Muscle of leg (tissue), 11 donors: ENCODE results near the gene MEN1. TPM values are rescaled to one million over a fixed set of nuclear protein-coding genes. Genes with fewer than 3 reads are reported as not detected.
"Not testable (repeated sequence)": the region's sequence is repeated elsewhere in the genome, so short reads cannot be mapped to it uniquely, and the experiment has no call there.

Experiments
- DNase-seq: peaks from one replicate; pipeline ENCODE4 v3.0.0; 2013
- H3K27ac ChIP-seq: one replicate; pipeline ENCODE4 v1.5.1; 2013; ENCODE audit warnings: mild to moderate bottlenecking, low read length, control low read depth
- H3K27me3 ChIP-seq: one replicate; pipeline ENCODE4 v1.6.1; 2013; ENCODE audit warnings: low read length; ENCODE audit not compliant: control insufficient read depth, insufficient read depth
- H3K36me3 ChIP-seq: one replicate; pipeline ENCODE4 v1.6.1; 2013; ENCODE audit warnings: low read length; ENCODE audit not compliant: control insufficient read depth, insufficient read depth
- H3K4me1 ChIP-seq: one replicate; pipeline ENCODE4 v1.6.1; 2013; ENCODE audit warnings: low read length; ENCODE audit not compliant: control insufficient read depth, insufficient read depth
- H3K4me3 ChIP-seq: one replicate; pipeline ENCODE4 v1.5.1; 2013; ENCODE audit warnings: low read length, control low read depth
- H3K9me3 ChIP-seq: replicated peaks from 2 replicates; pipeline ENCODE4 v1.6.1; 2013; ENCODE audit warnings: low read depth, low read length; ENCODE audit not compliant: control insufficient read depth
- WGBS: methylation state at CpG from one replicate; pipeline ENCODE4 v1.1.5; 2013; ENCODE audit warnings: missing lambda C conversion rate; ENCODE audit not compliant: insufficient coverage; 5-methylcytosine and 5-hydroxymethylcytosine counted together
- polyA plus RNA-seq, 8 donors: library from polyadenylated mRNA; unstranded; fragments of 120-200 nt; gene quantifications; one replicate each; pipeline versions ENCODE4 v1.2.1 to v1.2.3, GENCODE V29; 2013; ENCODE audit warnings: inconsistent platforms in 1 of 8, low replicate concordance in 1 of 8; ENCODE audit not compliant: insufficient read length in 8 of 8, insufficient read depth in 1 of 8
- total RNA-seq: library from RNA; stranded (reverse); fragments of 120-200 nt; gene quantifications from one replicate; pipeline ENCODE4 v1.2.4, GENCODE V29; 2013

MEN1 gene
- total and polyA plus RNA-seq, 9 donors: 7.5 to 28.1 (median 22.1) TPM

GRCh38 chr11:64831411-64831891 lies 21.1 kb upstream of the MEN1 start:
- H3K36me3 ChIP-seq: no peaks in the 10 kb centered on the region
- no peaks in the 10 kb centered on the region for H3K27me3 ChIP-seq
- no peaks in the 10 kb centered on the region for H3K9me3 ChIP-seq
- no peak for DNase-seq
- no peak overlapping the region for H3K4me3 ChIP-seq
- 74% methylated on average over 22 of the region's 24 CpGs for WGBS
- H3K4me1 ChIP-seq: peaks cover 5% of the 10 kb centered on the region
- H3K27ac ChIP-seq: no peak overlapping the region

GRCh38 chr11:64829536-64830251 lies 19.3 kb upstream of the MEN1 start:
- no peak overlapping the region for H3K4me3 ChIP-seq
- DNase-seq: no peak
- H3K27ac ChIP-seq: no peak overlapping the region
- H3K27me3 ChIP-seq: no peaks in the 10 kb centered on the region
- peaks cover 5% of the 10 kb centered on the region for H3K4me1 ChIP-seq
- H3K36me3 ChIP-seq: no peaks in the 10 kb centered on the region
- H3K9me3 ChIP-seq: no peaks in the 10 kb centered on the region
- 85% methylated on average over 36 of the region's 43 CpGs for WGBS

DNA sequence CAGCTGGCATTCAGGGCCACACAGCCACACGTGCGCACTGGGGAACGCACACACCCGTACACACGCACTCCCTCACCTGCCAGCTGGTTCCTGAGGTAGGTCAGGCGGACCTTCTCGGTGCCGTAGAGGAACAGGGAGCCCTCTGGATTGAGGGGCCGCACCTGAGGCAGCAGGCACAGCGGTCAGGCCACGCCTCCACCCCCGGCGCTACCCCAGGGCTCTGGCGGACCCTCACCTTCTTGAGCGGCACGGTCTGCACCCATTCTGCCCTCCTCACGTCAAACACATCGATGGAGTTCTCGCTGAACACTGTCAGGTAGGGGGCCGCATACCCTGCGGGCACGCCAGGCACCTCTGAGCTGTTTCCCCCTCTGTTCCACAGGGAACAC lies 17.1 kb upstream of the MEN1 start:
- H3K4me1 ChIP-seq: peaks cover 5% of the 10 kb centered on the region
- WGBS: 86% methylated on average over 17 of the region's 22 CpGs
- H3K27me3 ChIP-seq: no peaks in the 10 kb centered on the region
- no peak overlapping the region for H3K27ac ChIP-seq
- no peak overlapping the region for H3K4me3 ChIP-seq
- no peaks in the 10 kb centered on the region for H3K9me3 ChIP-seq
- H3K36me3 ChIP-seq: no peaks in the 10 kb centered on the region
- DNase-seq: no peak

GRCh38 chr11:64826578-64827450 lies 16.5 kb upstream of the MEN1 start:
- Histone ChIP-seq H3K36me3 (no peaks in the 10 kb centered on the region), H3K27me3 (no peaks in the 10 kb centered on the region), H3K27ac (no peak overlapping the region), H3K9me3 (no peaks in the 10 kb centered on the region), H3K4me1 (peaks cover 5% of the 10 kb centered on the region), H3K4me3 (no peak overlapping the region)
- no peak for DNase-seq
- 80% methylated on average over 46 of the region's 52 CpGs for WGBS

GRCh38 chr11:64826062-64826461 lies 15.7 kb upstream of the MEN1 start:
- 79% methylated on average over 6 of the region's 7 CpGs for WGBS
- peaks cover 5% of the 10 kb centered on the region for H3K4me1 ChIP-seq
- no peaks in the 10 kb centered on the region for H3K36me3 ChIP-seq
- DNase-seq: no peak
- no peak overlapping the region for H3K4me3 ChIP-seq
- H3K27ac ChIP-seq: no peak overlapping the region
- no peaks in the 10 kb centered on the region for H3K27me3 ChIP-seq
- no peaks in the 10 kb centered on the region for H3K9me3 ChIP-seq

DNA sequence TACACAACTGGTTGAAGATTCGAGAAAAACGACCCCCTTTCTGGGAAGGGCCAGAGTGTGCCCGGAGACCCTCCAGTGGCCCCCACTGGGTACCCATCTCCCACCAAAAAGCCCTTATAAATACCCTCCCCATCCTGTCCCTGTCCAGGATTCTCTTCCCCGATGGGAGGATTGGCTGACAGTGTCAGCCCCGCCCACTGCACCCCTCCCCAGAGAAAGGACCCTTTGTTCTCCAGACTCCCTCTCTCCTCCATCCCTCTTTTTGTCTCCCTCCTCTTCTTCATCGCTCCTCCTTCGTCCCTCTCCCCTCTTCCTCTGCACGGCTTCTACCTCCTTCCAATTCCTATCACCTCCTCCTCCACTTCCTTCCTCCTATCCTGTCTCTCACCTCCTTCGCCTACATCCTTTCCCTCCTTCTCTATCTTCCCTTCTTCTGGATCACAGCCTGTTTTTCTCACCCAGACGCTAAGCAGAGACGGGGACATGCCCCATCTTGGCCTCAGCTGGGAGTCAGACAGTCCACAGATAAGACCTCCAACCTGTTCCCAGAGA lies 13.3 kb upstream of the MEN1 start:
- WGBS: 43% methylated on average over 8 of the region's 11 CpGs
- no peak for DNase-seq
- Histone ChIP-seq H3K36me3 (no peaks in the 10 kb centered on the region), H3K4me1 (peaks cover 5% of the 10 kb centered on the region), H3K4me3 (no peak overlapping the region), H3K27me3 (no peaks in the 10 kb centered on the region), H3K27ac (no peak overlapping the region), H3K9me3 (no peaks in the 10 kb centered on the region)

DNA sequence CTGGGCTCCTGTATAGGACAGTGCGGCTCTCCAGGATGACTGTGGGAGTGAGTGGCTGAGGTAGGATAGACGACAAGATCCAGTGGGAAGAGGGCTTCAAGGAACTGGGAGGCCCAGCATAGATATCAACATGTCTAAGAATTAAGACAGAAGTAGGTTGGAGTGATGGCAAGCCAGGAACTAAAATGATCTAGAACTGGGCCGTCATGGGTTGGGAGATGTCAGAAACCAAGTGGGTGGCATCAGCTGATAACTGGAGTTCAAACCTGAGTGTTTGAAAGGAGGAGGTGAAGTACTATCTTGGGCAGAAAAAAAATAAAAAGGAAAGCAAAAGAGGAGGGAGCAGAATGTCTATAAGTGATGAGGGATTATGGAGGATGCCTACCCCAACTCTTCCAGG lies 7.1 kb upstream of the MEN1 start:
- no peak for DNase-seq
- Histone ChIP-seq H3K36me3 (no peaks in the 10 kb centered on the region), H3K27ac (no peak overlapping the region), H3K27me3 (no peaks in the 10 kb centered on the region), H3K4me3 (no peak overlapping the region), H3K9me3 (no peaks in the 10 kb centered on the region), H3K4me1 (no peaks in the 10 kb centered on the region)
- 81% methylated on average over 3 of the region's 3 CpGs for WGBS

DNA sequence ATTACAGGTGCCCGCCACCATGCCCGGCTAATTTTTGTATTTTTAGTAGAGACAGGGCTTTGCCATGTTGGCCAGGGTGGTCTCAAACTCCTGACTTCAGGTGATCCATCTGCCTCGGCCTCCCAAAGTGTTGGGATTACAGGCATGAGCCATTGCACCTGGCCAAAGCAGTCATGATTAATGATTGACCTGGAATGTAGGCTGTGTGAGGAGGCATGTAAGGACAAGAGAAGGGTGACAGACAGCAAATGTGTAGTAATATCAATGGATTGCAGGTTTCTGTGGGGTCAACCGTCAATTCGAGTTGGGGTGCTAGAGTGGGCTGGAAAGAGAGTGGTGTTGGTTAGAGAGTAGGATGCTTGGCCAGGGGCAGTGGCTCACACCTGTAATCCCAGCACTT lies 5.1 kb upstream of the MEN1 start:
- not testable (repeated sequence) for H3K27me3 ChIP-seq, DNase-seq, H3K36me3 ChIP-seq, H3K4me1 ChIP-seq, H3K27ac ChIP-seq, H3K4me3 ChIP-seq, H3K9me3 ChIP-seq
- WGBS: 91% methylated on average over 5 of the region's 5 CpGs

- Histone ChIP-seq H3K36me3 (no peaks in the 10 kb centered on the region), H3K4me3 (no peak overlapping the region), H3K27ac (no peak overlapping the region), H3K9me3 (no peaks in the 10 kb centered on the region), H3K27me3 (no peaks in the 10 kb centered on the region), H3K4me1 (peaks cover under 1% of the 10 kb centered on the region)
- 37% methylated on average over 5 of the region's 7 CpGs for WGBS
- DNase-seq: no peak
Observed at GRCh38 chr11:64814712-64815187, 4.4 kb upstream of the MEN1 start.

GRCh38 chr11:64813826-64814225 lies 3.5 kb upstream of the MEN1 start:
- WGBS: 77% methylated on average over 4 of the region's 5 CpGs
- peaks cover 9% of the 10 kb centered on the region for H3K4me1 ChIP-seq
- no peaks in the 10 kb centered on the region for H3K36me3 ChIP-seq
- no peak for DNase-seq
- H3K27ac ChIP-seq: no peak overlapping the region
- H3K4me3 ChIP-seq: no peak overlapping the region
- H3K27me3 ChIP-seq: no peaks in the 10 kb centered on the region
- no peaks in the 10 kb centered on the region for H3K9me3 ChIP-seq
